Osteoblast (primary cell): Measurements from ENCODE around the gene PGRMC2. TPM values are rescaled to one million over a fixed set of nuclear protein-coding genes. Genes with fewer than 3 reads are reported as not detected.

Experiments
- DNase-seq: peaks from one replicate; pipeline ENCODE4 v3.0.0; 2011; ENCODE audit warnings: low spot score, mixed read lengths; ENCODE audit not compliant: insufficient read length; ENCODE audit errors: missing footprints
- H2AFZ ChIP-seq: 2 replicates; pipeline ENCODE4 v1.6.0; 2011; ENCODE audit warnings: mild to moderate bottlenecking, low read length
- H3K27ac ChIP-seq: 2 replicates; pipeline ENCODE4 v1.5.1; 2011; ENCODE audit warnings: mild to moderate bottlenecking, low read depth, low read length, moderate library complexity
- H3K27me3 ChIP-seq: 2 replicates; pipeline ENCODE4 v1.6.0; 2012; ENCODE audit warnings: mild to moderate bottlenecking, control low read depth, inconsistent platforms, low read length, moderate library complexity; ENCODE audit not compliant: insufficient read depth
- H3K36me3 ChIP-seq: 2 replicates; pipeline ENCODE4 v1.5.1; 2011; ENCODE audit warnings: mild to moderate bottlenecking, low read length, control low read depth, moderate library complexity; ENCODE audit not compliant: insufficient read depth
- H3K4me1 ChIP-seq: 2 replicates; pipeline ENCODE4 v1.5.1; 2011; ENCODE audit warnings: mild to moderate bottlenecking, low read length, control low read depth, moderate library complexity; ENCODE audit not compliant: insufficient read depth
- H3K4me2 ChIP-seq: 2 replicates; pipeline ENCODE4 v1.6.0; 2011; ENCODE audit warnings: mild to moderate bottlenecking, low read length; ENCODE audit not compliant: insufficient read depth
- H3K4me3 ChIP-seq: fragments of 200-600 bp; sonication (generic); 3 replicates; pipeline ENCODE4 v1.5.1; 2012; ENCODE audit warnings: mild to moderate bottlenecking, low read length, inconsistent platforms; ENCODE audit not compliant: insufficient read depth
- H3K79me2 ChIP-seq: 2 replicates; pipeline ENCODE4 v1.6.0; 2012; ENCODE audit warnings: mild to moderate bottlenecking, low read length, control low read depth, inconsistent platforms; ENCODE audit not compliant: insufficient read depth
- H3K9me3 ChIP-seq: 2 replicates; pipeline ENCODE4 v1.5.1; 2011; ENCODE audit warnings: low read depth, low read length, control low read depth
- H4K20me1 ChIP-seq: 2 replicates; pipeline ENCODE4 v1.6.0; 2012; ENCODE audit warnings: mild to moderate bottlenecking, low read length, control low read depth; ENCODE audit not compliant: insufficient read depth
- total RNA-seq: library from RNA; depleted of rRNA; stranded (reverse); fragments of >200 nt; gene quantifications from 2 replicates; pipeline ENCODE4 v1.2.3, GENCODE V29; 2012
- TF ChIP-seq, protein P1 (sequence below): IDR thresholded peaks from 2 replicates; pipeline ENCODE4 v1.5.1; 2011; ENCODE audit warnings: mild to moderate bottlenecking, low read depth, low read length, moderate library complexity; ENCODE audit errors: extremely low read depth

Gene PGRMC2
- total RNA-seq, 1 donor, result 38.4 TPM

DNA sequence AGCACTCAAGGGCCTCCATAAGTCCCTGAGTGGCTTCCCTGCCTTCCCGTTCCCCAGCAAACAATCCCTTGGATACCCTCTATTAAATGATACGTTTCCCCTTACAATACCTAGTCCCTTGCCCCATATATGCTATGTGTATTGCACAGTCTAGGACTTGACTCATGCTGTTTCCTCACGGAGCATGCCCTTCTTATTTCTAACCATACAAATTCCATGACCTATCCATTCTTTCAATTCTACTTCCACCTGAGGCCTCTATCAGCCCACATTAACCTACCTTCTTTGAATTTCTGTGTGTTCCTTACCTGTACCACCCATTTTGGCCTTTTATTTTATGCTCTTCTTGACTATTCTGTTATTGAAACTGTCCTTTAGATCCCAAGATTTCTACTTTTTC lies 2.9 kb upstream of the PGRMC2 start:
- TF ChIP-seq, protein P1, sequence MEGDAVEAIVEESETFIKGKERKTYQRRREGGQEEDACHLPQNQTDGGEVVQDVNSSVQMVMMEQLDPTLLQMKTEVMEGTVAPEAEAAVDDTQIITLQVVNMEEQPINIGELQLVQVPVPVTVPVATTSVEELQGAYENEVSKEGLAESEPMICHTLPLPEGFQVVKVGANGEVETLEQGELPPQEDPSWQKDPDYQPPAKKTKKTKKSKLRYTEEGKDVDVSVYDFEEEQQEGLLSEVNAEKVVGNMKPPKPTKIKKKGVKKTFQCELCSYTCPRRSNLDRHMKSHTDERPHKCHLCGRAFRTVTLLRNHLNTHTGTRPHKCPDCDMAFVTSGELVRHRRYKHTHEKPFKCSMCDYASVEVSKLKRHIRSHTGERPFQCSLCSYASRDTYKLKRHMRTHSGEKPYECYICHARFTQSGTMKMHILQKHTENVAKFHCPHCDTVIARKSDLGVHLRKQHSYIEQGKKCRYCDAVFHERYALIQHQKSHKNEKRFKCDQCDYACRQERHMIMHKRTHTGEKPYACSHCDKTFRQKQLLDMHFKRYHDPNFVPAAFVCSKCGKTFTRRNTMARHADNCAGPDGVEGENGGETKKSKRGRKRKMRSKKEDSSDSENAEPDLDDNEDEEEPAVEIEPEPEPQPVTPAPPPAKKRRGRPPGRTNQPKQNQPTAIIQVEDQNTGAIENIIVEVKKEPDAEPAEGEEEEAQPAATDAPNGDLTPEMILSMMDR, result no peak
- DNase-seq, result no peak
- Histone ChIP-seq H3K79me2 (peaks cover 24% of the 10 kb centered on the region), H3K27ac (no peak overlapping the region), H3K9me3 (no peaks in the 10 kb centered on the region), H3K36me3 (no peaks in the 10 kb centered on the region), H3K4me1 (peaks cover 4% of the 10 kb centered on the region), H3K27me3 (no peaks in the 10 kb centered on the region), H3K4me2 (no peak overlapping the region), H3K4me3 (no peak overlapping the region), H2AFZ (no peak overlapping the region), H4K20me1 (peaks cover 10% of the 10 kb centered on the region)

GRCh38 chr4:128289523-128290158 lies 2.0 kb upstream of the PGRMC2 start:
- H3K4me1 ChIP-seq, result peaks cover 4% of the 10 kb centered on the region
- no peaks in the 10 kb centered on the region for H3K9me3 ChIP-seq
- H3K4me3 ChIP-seq, result no peak overlapping the region
- no peaks in the 10 kb centered on the region for H3K36me3 ChIP-seq
- peaks cover 10% of the 10 kb centered on the region for H4K20me1 ChIP-seq
- no peak overlapping the region for H2AFZ ChIP-seq
- no peaks in the 10 kb centered on the region for H3K27me3 ChIP-seq
- no peak overlapping the region for H3K27ac ChIP-seq
- no peak overlapping the region for H3K4me2 ChIP-seq
- no peak for DNase-seq
- peaks cover 33% of the 10 kb centered on the region for H3K79me2 ChIP-seq
- TF ChIP-seq, protein P1, result no peak

DNA sequence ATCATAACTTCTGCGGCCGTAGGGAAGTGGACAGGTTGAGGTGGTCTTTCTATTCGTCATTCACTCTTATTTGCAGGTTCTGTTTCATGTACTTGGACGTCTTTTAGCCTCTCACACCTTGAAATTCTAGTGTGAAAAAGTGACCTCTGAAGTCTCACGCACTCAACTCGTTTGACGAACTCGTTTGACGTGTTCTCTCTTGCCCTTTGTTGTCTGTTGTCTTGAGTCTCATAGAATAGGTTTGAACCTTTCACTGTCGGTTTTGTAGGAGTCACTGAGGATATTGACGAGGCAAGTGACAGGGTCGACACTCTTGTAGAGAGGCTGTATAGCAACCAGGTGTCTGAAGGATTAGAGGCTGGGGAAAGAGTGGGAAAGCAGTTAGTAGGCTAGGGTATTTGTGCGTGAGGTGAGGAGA lies 1.1 kb upstream of the PGRMC2 start:
- Histone ChIP-seq H4K20me1 (peaks cover 15% of the 10 kb centered on the region), H3K4me3 (peak overlapping the region; percentile 88), H3K36me3 (no peaks in the 10 kb centered on the region), H3K79me2 (peaks cover 42% of the 10 kb centered on the region), H3K4me1 (peaks cover 7% of the 10 kb centered on the region), H3K27me3 (no peaks in the 10 kb centered on the region), H3K27ac (peak overlapping the region; percentile 83), H2AFZ (peak overlapping the region; percentile 65), H3K4me2 (peak overlapping the region; percentile 82), H3K9me3 (no peaks in the 10 kb centered on the region)
- TF ChIP-seq, protein P1, result no peak
- DNase-seq, result no peak

DNA sequence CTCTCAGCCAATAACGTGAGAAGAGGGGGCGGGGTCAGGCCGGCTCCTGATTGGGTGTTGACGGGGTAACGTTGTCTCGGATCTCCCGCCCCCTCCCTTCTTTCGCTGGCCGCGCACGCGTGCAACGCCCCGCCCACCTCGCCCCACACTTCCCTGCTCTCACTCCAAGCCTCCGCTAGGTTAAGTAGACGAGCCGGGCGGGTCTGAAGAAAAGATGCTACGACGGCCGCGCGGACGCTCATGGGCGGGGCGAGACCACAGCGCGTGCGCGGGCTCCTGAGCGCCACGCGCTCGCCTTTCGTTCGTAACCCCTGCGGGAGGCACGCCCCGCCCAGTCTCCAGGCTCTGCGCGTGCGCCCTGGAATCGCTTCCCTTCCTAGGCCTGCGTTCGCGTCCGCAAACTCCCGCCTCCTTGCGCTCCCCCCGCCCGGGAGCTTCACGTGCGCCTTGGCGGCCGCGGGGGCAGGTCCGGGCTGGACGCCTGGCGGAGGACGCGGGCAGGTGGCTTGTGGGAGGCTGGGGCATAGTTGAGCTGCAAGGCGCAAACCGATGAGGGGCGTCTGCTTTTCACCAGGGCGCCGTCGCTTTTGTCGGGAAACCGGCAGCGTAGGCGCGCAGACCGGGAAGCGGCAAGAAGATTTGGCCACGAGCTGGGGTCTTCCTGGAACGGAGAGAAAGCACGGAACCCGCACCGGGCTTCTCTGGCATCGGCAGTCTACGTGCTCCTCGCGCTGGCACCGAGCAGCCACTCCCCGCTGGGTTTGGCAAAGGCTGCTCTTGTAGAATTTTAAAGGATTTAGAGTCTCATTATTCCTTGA lies 467 bp upstream of the PGRMC2 start:
- Histone ChIP-seq H3K79me2 (peaks cover 48% of the 10 kb centered on the region), H3K4me2 (peak overlapping the region; percentile 82), H3K27me3 (no peaks in the 10 kb centered on the region), H2AFZ (peak overlapping the region; percentile 65), H4K20me1 (peaks cover 15% of the 10 kb centered on the region), H3K4me3 (peak overlapping the region; percentile 88), H3K9me3 (no peaks in the 10 kb centered on the region), H3K36me3 (no peaks in the 10 kb centered on the region), H3K27ac (peak overlapping the region; percentile 83), H3K4me1 (peaks cover 7% of the 10 kb centered on the region)
- TF ChIP-seq, protein P1, result no peak
- DNase-seq, result peak; percentile 97
